ENCODE measurements around the gene GPALPP1.

The GPALPP1 gene

GRCh38 chr13:44978328-44978727 is 11.0 kb upstream of the GPALPP1 start:
- Histone ChIP-seq H3K9ac (ENCODE audit: low read length) (no peak overlapping the region), H3F3A (ENCODE audit: insufficient read depth, low read length) (no peaks in the 10 kb centered on the region), H3K9me3 (replicated peaks; ENCODE audit: insufficient read depth, low read length) (no peaks in the 10 kb centered on the region), H3K4me1 (ENCODE audit: low read length) (no peaks in the 10 kb centered on the region), H3K36me3 (replicated peaks; ENCODE audit: insufficient read depth, low read length) (no peaks in the 10 kb centered on the region), H3K27ac (ENCODE audit: low read length) (no peak overlapping the region), H2AFZ (ENCODE audit: low read length) (no peak overlapping the region), H3K9me2 (replicated peaks; ENCODE audit: insufficient read depth, low read length) (no peaks in the 10 kb centered on the region), H3K27me3 (replicated peaks; ENCODE audit: insufficient read depth, low read length) (no peaks in the 10 kb centered on the region), H4K20me1 (ENCODE audit: insufficient read depth, low read length) (no peaks in the 10 kb centered on the region), H3K4me2 (ENCODE audit: low read depth, low read length) (no peak overlapping the region), H3K4me3 (ENCODE audit: low read length) (no peak overlapping the region), H3K79me2 (ENCODE audit: low read length) (no peaks in the 10 kb centered on the region)
- TF ChIP-seq EZH2 (optimal IDR thresholded peaks at IDR 0.05; ENCODE audit: low read depth, low read length) (no peak), CTCF (IDR thresholded peaks at IDR 0.05; ENCODE audit: low read length) (no peak), EZH2phosphoT487 (IDR thresholded peaks at IDR 0.05; ENCODE audit: low read length) (no peak)
- no peak for DNase-seq

GRCh38 chr13:44989941-44990340 is 603 bp downstream of the GPALPP1 start:
- H3K9me2 ChIP-seq (replicated peaks; ENCODE audit: insufficient read depth, low read length) = no peaks in the 10 kb centered on the region
- peak overlapping the region; percentile 87 for H3K4me3 ChIP-seq (ENCODE audit: low read length)
- no peaks in the 10 kb centered on the region for H3K27me3 ChIP-seq (replicated peaks; ENCODE audit: insufficient read depth, low read length)
- no peaks in the 10 kb centered on the region for H4K20me1 ChIP-seq (ENCODE audit: insufficient read depth, low read length)
- H3K9ac ChIP-seq (ENCODE audit: low read length) = peak overlapping the region; percentile 83
- H2AFZ ChIP-seq (ENCODE audit: low read length) = peak overlapping the region; percentile 70
- peak overlapping the region; percentile 45; the same call in 1 of the 2 replicates for H3K27ac ChIP-seq (ENCODE audit: low read length)
- H3K4me2 ChIP-seq (ENCODE audit: low read depth, low read length) = peak overlapping the region; percentile 76
- no peak for TF ChIP-seq EZH2 (optimal IDR thresholded peaks at IDR 0.05; ENCODE audit: low read depth, low read length)
- no peak for TF ChIP-seq CTCF (IDR thresholded peaks at IDR 0.05; ENCODE audit: low read length)
- H3K79me2 ChIP-seq (ENCODE audit: low read length) = peaks cover 54% of the 10 kb centered on the region
- H3F3A ChIP-seq (ENCODE audit: insufficient read depth, low read length) = no peaks in the 10 kb centered on the region
- H3K4me1 ChIP-seq (ENCODE audit: low read length) = no peaks in the 10 kb centered on the region
- no peaks in the 10 kb centered on the region for H3K36me3 ChIP-seq (replicated peaks; ENCODE audit: insufficient read depth, low read length)
- no peak for DNase-seq
- no peaks in the 10 kb centered on the region for H3K9me3 ChIP-seq (replicated peaks; ENCODE audit: insufficient read depth, low read length)

GRCh38 chr13:45003417-45003816 is 14.1 kb downstream of the GPALPP1 start:
- no peaks in the 10 kb centered on the region for H3K27me3 ChIP-seq (replicated peaks; ENCODE audit: insufficient read depth, low read length)
- no peaks in the 10 kb centered on the region for H3K4me1 ChIP-seq (ENCODE audit: low read length)
- H3K9me2 ChIP-seq (replicated peaks; ENCODE audit: insufficient read depth, low read length) = no peaks in the 10 kb centered on the region
- no peak for TF ChIP-seq EZH2 (optimal IDR thresholded peaks at IDR 0.05; ENCODE audit: low read depth, low read length)
- no peak for TF ChIP-seq CTCF (IDR thresholded peaks at IDR 0.05; ENCODE audit: low read length)
- TF ChIP-seq EZH2phosphoT487 (IDR thresholded peaks at IDR 0.05; ENCODE audit: low read length) = no peak
- H3K4me2 ChIP-seq (ENCODE audit: low read depth, low read length) = no peak overlapping the region
- no peak overlapping the region for H2AFZ ChIP-seq (ENCODE audit: low read length)
- no peak for DNase-seq
- no peaks in the 10 kb centered on the region for H4K20me1 ChIP-seq (ENCODE audit: insufficient read depth, low read length)
- no peak overlapping the region for H3K4me3 ChIP-seq (ENCODE audit: low read length)
- no peaks in the 10 kb centered on the region for H3K79me2 ChIP-seq (ENCODE audit: low read length)
- no peak overlapping the region for H3K27ac ChIP-seq (ENCODE audit: low read length)
- no peak overlapping the region for H3K9ac ChIP-seq (ENCODE audit: low read length)
- H3K36me3 ChIP-seq (replicated peaks; ENCODE audit: insufficient read depth, low read length) = no peaks in the 10 kb centered on the region
- no peaks in the 10 kb centered on the region for H3K9me3 ChIP-seq (replicated peaks; ENCODE audit: insufficient read depth, low read length)
- H3F3A ChIP-seq (ENCODE audit: insufficient read depth, low read length) = no peaks in the 10 kb centered on the region
